ENCODE measurements around the gene YOD1.
A peak's percentile ranks its signal among the peaks of the same experiment; 100 is the strongest.

The YOD1 gene

GRCh38 chr1:207051191-207051943 lies at the start of gene YOD1:
YOD1 (minus strand) TSS chr1:207051208; CDS start chr1:207051030, 178 bp downstream.
- no peak for FAIRE-seq

- no peak for FAIRE-seq
Observed at GRCh38 chr1:207097871-207098324, 46.9 kb upstream of the YOD1 start.

- no peak for FAIRE-seq
Observed at GRCh38 chr1:207093944-207094343, 42.9 kb upstream of the YOD1 start.

GRCh38 chr1:207091200-207091908 lies 40.3 kb upstream of the YOD1 start:
- no peak for FAIRE-seq

- no peak for FAIRE-seq
Observed at GRCh38 chr1:207089627-207090355, 38.8 kb upstream of the YOD1 start.

GRCh38 chr1:207088701-207089626 lies 38.0 kb upstream of the YOD1 start, which contains the start of gene C4BPB:
C4BPB (plus strand) TSS chr1:207088860; CDS start chr1:207089532, 672 bp downstream.
- no peak for FAIRE-seq

GRCh38 chr1:207088161-207088560 lies 37.2 kb upstream of the YOD1 start:
- FAIRE-seq: no peak

GRCh38 chr1:207085887-207086286 lies 34.9 kb upstream of the YOD1 start:
- FAIRE-seq: no peak

- FAIRE-seq: peak; percentile 24
Observed at GRCh38 chr1:207084701-207085180, 33.7 kb upstream of the YOD1 start.

GRCh38 chr1:207084232-207084631 lies 33.2 kb upstream of the YOD1 start:
- no peak for FAIRE-seq

GRCh38 chr1:207081806-207082205 lies 30.8 kb upstream of the YOD1 start:
- no peak for FAIRE-seq

GRCh38 chr1:207081088-207081487 lies 30.1 kb upstream of the YOD1 start:
- FAIRE-seq: no peak

GRCh38 chr1:207079706-207080241 lies 28.8 kb upstream of the YOD1 start:
- FAIRE-seq: no peak

- no peak for FAIRE-seq
Observed at GRCh38 chr1:207078578-207079132, 27.6 kb upstream of the YOD1 start.

- FAIRE-seq: peak; percentile 96
Observed at GRCh38 chr1:207077470-207078377, 26.7 kb upstream of the YOD1 start.

GRCh38 chr1:207077012-207077411 lies 26.0 kb upstream of the YOD1 start:
- no peak for FAIRE-seq

- FAIRE-seq: no peak
Observed at GRCh38 chr1:207076181-207076955, 25.4 kb upstream of the YOD1 start.

- no peak for FAIRE-seq
Observed at GRCh38 chr1:207073906-207074820, 23.2 kb upstream of the YOD1 start.

All from islet of Langerhans (tissue), 1 donor.